Measurements from ENCODE around the gene EEF2KMT. TPM values are rescaled to one million over a fixed set of nuclear protein-coding genes. Genes with fewer than 3 reads are reported as not detected.
A peak's percentile ranks its signal among the peaks of the same experiment; 100 is the strongest.
"Not testable (repeated sequence)": the region's sequence is repeated elsewhere in the genome, so short reads cannot be mapped to it uniquely, and the experiment has no call there.

EEF2KMT gene
- total and polyA plus RNA-seq, 2 of the 8 experiments (the other 6 are each of a cell fraction or from before 2014, with no cell fraction given): 35.8 to 37.0 TPM

DNA sequence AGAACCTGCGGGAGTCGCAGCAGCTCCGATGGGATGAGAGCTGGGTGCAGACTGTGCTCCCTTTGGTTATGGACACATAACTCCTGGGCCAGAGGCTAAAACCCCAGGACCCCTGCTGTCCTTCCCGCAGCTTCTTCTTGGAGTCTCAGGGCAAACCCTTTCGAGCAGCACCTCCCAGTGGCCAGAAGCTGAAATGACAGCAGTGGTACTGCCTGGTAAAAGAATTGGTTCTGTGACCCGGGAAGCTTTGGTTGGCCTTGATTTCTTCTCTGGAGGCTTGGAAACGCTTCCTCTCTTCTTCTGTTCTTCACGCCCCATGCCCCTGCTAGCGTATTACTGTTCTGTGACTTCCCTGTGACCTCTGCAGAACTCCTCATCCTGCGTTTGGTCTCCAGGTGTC lies 12.8 kb downstream of the EEF2KMT start:
- H2BK20ac ChIP-seq (ENCODE audit: low read length); H3K23ac ChIP-seq (ENCODE audit: insufficient read length); H3K4me1 ChIP-seq (replicated peaks in 1 of 4; ENCODE audit: control insufficient read depth in 3 of 4, insufficient read depth in 4 of 4, low read length in 3 of 4); H2AK5ac ChIP-seq (ENCODE audit: low read depth, low read length); H3K79me2 ChIP-seq (ENCODE audit: control insufficient read depth in 1 of 2, insufficient read depth in 2 of 2, low read length in 2 of 2); H3K9me3 ChIP-seq (ENCODE audit: insufficient read depth in 2 of 2, low read depth in 1 of 2, low read length in 1 of 2); H2BK12ac ChIP-seq (ENCODE audit: low read depth, low read length); FAIRE-seq; H3K18ac ChIP-seq (ENCODE audit: extremely low read depth, low read length); H3K27ac ChIP-seq (ENCODE audit: low read depth, low read length); H3K23me2 ChIP-seq (ENCODE audit: low read depth, low read length); H3K56ac ChIP-seq (replicated peaks; ENCODE audit: insufficient read length, low read depth, low read length); H2BK5ac ChIP-seq (ENCODE audit: low read depth, low read length); H3K4ac ChIP-seq (replicated peaks; ENCODE audit: insufficient read length, low read depth, low read length); H4K8ac ChIP-seq (ENCODE audit: extremely low read depth, insufficient read depth, low read length); H2BK15ac ChIP-seq (ENCODE audit: low read length); H3K27me3 ChIP-seq (replicated peaks in 1 of 4; ENCODE audit: control insufficient read depth in 3 of 4, extremely low read depth in 1 of 4, insufficient read depth in 3 of 4, low read length in 3 of 4); H4K91ac ChIP-seq (replicated peaks; ENCODE audit: insufficient read length, low read length); H3K9ac ChIP-seq (replicated peaks in 1 of 4; ENCODE audit: extremely low read depth in 1 of 4, low read depth in 3 of 4, low read length in 3 of 4); H3K4me2 ChIP-seq (ENCODE audit: insufficient read depth in 1 of 2, low read depth in 2 of 2, low read length in 2 of 2); H3K14ac ChIP-seq (ENCODE audit: insufficient read length); H2BK120ac ChIP-seq (replicated peaks; ENCODE audit: low read depth, low read length); H2AFZ ChIP-seq (ENCODE audit: low read length); H3K79me1 ChIP-seq (ENCODE audit: low read depth, low read length); H4K5ac ChIP-seq (ENCODE audit: insufficient read length, low read depth, low read length); H4K20me1 ChIP-seq (replicated peaks in 1 of 2; ENCODE audit: control insufficient read depth in 1 of 2, insufficient read depth in 2 of 2, low read length in 2 of 2); H3K4me3 ChIP-seq (ENCODE audit: extremely low read depth in 1 of 4, insufficient read depth in 2 of 4, low read depth in 3 of 4, low read length in 4 of 4): not testable (repeated sequence)
- peak; percentile 68 to 92 for DNase-seq (ENCODE audit: low read depth in 1 of 2, low spot score in 2 of 2)
- TF ChIP-seq CTCF (IDR thresholded peaks at IDR 0.05; ENCODE audit: control extremely low read depth in 1 of 3, insufficient read depth in 1 of 3, low read depth in 1 of 3, low read length in 3 of 3): peak; percentile 61 to 69 (median 68)
- peak; percentile 72 to 75 for TF ChIP-seq RAD21 (IDR thresholded peaks at IDR 0.05 in 1 of 2, conservative IDR thresholded peaks at IDR 0.05 in 1 of 2; ENCODE audit: low read depth in 2 of 2, low read length in 2 of 2)
- 64% methylated on average over 10 of the region's 10 CpGs; no CpG with 5 or more reads in 1 of the 2 experiments for WGBS, 2 experiments (ENCODE audit: extremely low coverage in 1 of 2, insufficient coverage in 1 of 2, insufficient read length in 1 of 2, insufficient replicate concordance in 2 of 2, low coverage in 1 of 2, low lambda C conversion rate in 2 of 2, missing lambda C conversion rate in 1 of 2)
- POLR2A ChIA-PET (ENCODE audit: partially characterized antibody): interaction anchor here (1.0 to 1.6 kb wide), 3 partner anchors 13 to 115 kb away, joined by 3 read pairs; partner anchors contain the start of gene ALG1
- CTCF ChIA-PET (ENCODE audit: partially characterized antibody): interaction anchor here (0.6 to 27.9 kb wide), 11 partner anchors 8 to 657 kb away, joined by 3 to 625 read pairs (median 3); partner anchors contain the start of genes ALG1 and C16orf89
- peaks cover 0 to 24% (median 5%) of the 10 kb centered on the region in 4 experiments; a peak in 3 of 8 replicates for H3K36me3 ChIP-seq (ENCODE audit: control insufficient read depth in 2 of 4, insufficient read depth in 4 of 4, low read length in 3 of 4)

Data from H1 (cell line).